PC-3 (cell line): Measurements from ENCODE around the gene ZNF627. TPM values are rescaled to one million over a fixed set of nuclear protein-coding genes. Genes with fewer than 3 reads are reported as not detected.

Experiments
- ATAC-seq: fragments of 200-7000 bp; cut with Tn5 transposase; 2 replicates; pipeline ENCODE4 v1.9.1; 2020; ENCODE audit warnings: mild to moderate bottlenecking, moderate library complexity
- BruUV-seq: library from RNA; stranded (reverse); fragments of 400-500 nt; replicated peaks from 2 replicates; lab custom pipeline; 2021; lab: Mats Ljungman, UMichigan
- CTCF ChIA-PET: fragments of 300-600 bp; sonication (Branson Sonifier 250); formaldehyde crosslinking; loops from one replicate; lab custom pipeline; 2022; ENCODE audit warnings: antibody characterized with exemption; lab: Charles Lee
- POLR2A ChIA-PET: fragments of 300-600 bp; sonication (Branson Sonifier 250); formaldehyde crosslinking; loops from one replicate; lab custom pipeline; 2022; ENCODE audit warnings: antibody characterized with exemption; ENCODE audit not compliant: unreplicated experiment; lab: Charles Lee
- DNase-seq: peaks from one replicate; pipeline ENCODE4 v3.0.0-alpha.2; 2015
- H2AFZ ChIP-seq: fragments of 300-600 bp; sonication (generic); 2 replicates; pipeline ENCODE4 v1.6.0; 2016; ENCODE audit warnings: antibody characterized with exemption, low read length
- H3F3A ChIP-seq: fragments of 300-600 bp; sonication (generic); one replicate; pipeline ENCODE4 v1.6.0; 2017; ENCODE audit warnings: antibody characterized with exemption, low read length, control low read depth, mild to moderate bottlenecking; ENCODE audit not compliant: unreplicated experiment
- H3K27ac ChIP-seq: fragments of 300-600 bp; sonication (generic); 2 replicates; pipeline ENCODE4 v1.5.1; 2016; ENCODE audit warnings: mild to moderate bottlenecking, low read length
- H3K27me3 ChIP-seq: fragments of 300-600 bp; sonication (generic); 2 replicates; pipeline ENCODE4 v1.6.1; 2016; ENCODE audit warnings: low read length, mixed read lengths
- H3K36me3 ChIP-seq: fragments of 300-600 bp; sonication (generic); 2 replicates; pipeline ENCODE4 v1.6.1; 2016; ENCODE audit warnings: low read depth, mixed run types, low read length, mixed read lengths
- H3K4me1 ChIP-seq: fragments of 300-600 bp; sonication (generic); 2 replicates; pipeline ENCODE4 v1.5.1; 2016; ENCODE audit warnings: low read length; ENCODE audit not compliant: insufficient read depth
- H3K4me2 ChIP-seq: fragments of 300-600 bp; sonication (generic); 2 replicates; pipeline ENCODE4 v1.6.0; 2016; ENCODE audit warnings: low read length
- H3K4me3 ChIP-seq: fragments of 300-600 bp; sonication (generic); 2 replicates; pipeline ENCODE4 v1.5.1; 2016; ENCODE audit warnings: mild to moderate bottlenecking, low read length, mixed read lengths
- H3K79me2 ChIP-seq: fragments of 300-600 bp; sonication (generic); 2 replicates; pipeline ENCODE4 v1.6.1; 2017; ENCODE audit warnings: low read length, mixed read lengths
- H3K9ac ChIP-seq: fragments of 300-600 bp; sonication (generic); 2 replicates; pipeline ENCODE4 v1.6.0; 2016; ENCODE audit warnings: mild to moderate bottlenecking, low read length
- H3K9me2 ChIP-seq: fragments of 300-600 bp; sonication (generic); replicated peaks from 2 replicates; pipeline ENCODE4 v1.6.1; 2016; ENCODE audit warnings: mixed run types, low read length, mixed read lengths
- H3K9me3 ChIP-seq: fragments of 300-600 bp; sonication (generic); 2 replicates; pipeline ENCODE4 v1.6.1; 2016; ENCODE audit warnings: low read length, mixed read lengths
- H4K20me1 ChIP-seq: fragments of 300-600 bp; sonication (generic); 2 replicates; pipeline ENCODE4 v1.6.1; 2016; ENCODE audit warnings: low read length, mixed read lengths
- EZH2 ChIP-seq: fragments of 300-600 bp; sonication (generic); IDR thresholded peaks from one replicate; pipeline ENCODE4 v1.6.1; 2017; ENCODE audit warnings: antibody characterized with exemption, mild to moderate bottlenecking, low read length; ENCODE audit not compliant: unreplicated experiment
- EZH2phosphoT487 ChIP-seq: fragments of 300-600 bp; sonication (generic); IDR thresholded peaks from 2 replicates; pipeline ENCODE4 v1.6.1; 2018; ENCODE audit warnings: mild to moderate bottlenecking, antibody characterized with exemption, low read length, borderline replicate concordance
- intact Hi-C: fragments of 100-400 bp; cut with micrococcal nuclease; formaldehyde crosslinking; loops from 2 replicates; pipeline ENCODE4 v1.9.0; 2023
- total RNA-seq: library from RNA; depleted of rRNA; stranded (reverse); fragments of >200 nt; gene quantifications from 2 replicates; pipeline ENCODE4 v1.2.3, GENCODE V29; 2014
- TF ChIP-seq, protein P1 (sequence below): fragments of 300-600 bp; sonication (generic); conservative IDR thresholded peaks from 2 replicates; pipeline ENCODE4 v1.5.1; 2017; ENCODE audit warnings: antibody characterized with exemption, low read depth, mild to moderate bottlenecking, low read length

ZNF627 gene
- total RNA-seq, 1 experiment from 2014 or later, result 14.2 TPM

DNA sequence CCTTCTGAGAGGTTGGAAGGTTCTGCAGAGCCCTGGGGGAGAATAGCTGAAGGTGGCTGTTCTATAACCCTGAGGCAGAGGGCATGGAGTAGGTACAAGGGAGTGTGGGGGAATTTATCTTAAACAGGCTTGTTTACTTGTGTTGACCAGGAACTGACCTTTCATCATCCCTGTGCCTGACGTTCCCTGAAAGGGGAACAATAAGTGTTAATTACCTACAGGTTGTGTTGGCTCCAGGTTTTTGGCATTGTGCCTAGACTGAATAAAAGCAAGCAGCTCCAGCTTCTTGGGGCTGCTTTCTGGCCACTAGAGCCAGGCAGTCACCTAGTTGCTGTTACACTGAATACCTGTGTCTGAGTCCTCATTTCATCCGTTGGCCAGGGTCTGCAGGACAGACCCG is 60.0 kb downstream of the ZNF627 start:
- H4K20me1 ChIP-seq, result no peaks in the 10 kb centered on the region
- no peaks in the 10 kb centered on the region for H3K27me3 ChIP-seq
- H3K9me2 ChIP-seq, result no peaks in the 10 kb centered on the region
- no peak overlapping the region for H2AFZ ChIP-seq
- no TSS peak for BruUV-seq
- CTCF ChIA-PET, result no interaction called here
- no peaks in the 10 kb centered on the region for H3K4me1 ChIP-seq
- H3K4me2 ChIP-seq, result no peak overlapping the region
- no peaks in the 10 kb centered on the region for H3K79me2 ChIP-seq
- H3F3A ChIP-seq, result no peaks in the 10 kb centered on the region
- H3K9ac ChIP-seq, result no peak overlapping the region
- intact Hi-C loops, result no loop called here
- ATAC-seq, result no peak
- TF ChIP-seq EZH2phosphoT487 (no peak), EZH2 (no peak)
- TF ChIP-seq, protein P1, sequence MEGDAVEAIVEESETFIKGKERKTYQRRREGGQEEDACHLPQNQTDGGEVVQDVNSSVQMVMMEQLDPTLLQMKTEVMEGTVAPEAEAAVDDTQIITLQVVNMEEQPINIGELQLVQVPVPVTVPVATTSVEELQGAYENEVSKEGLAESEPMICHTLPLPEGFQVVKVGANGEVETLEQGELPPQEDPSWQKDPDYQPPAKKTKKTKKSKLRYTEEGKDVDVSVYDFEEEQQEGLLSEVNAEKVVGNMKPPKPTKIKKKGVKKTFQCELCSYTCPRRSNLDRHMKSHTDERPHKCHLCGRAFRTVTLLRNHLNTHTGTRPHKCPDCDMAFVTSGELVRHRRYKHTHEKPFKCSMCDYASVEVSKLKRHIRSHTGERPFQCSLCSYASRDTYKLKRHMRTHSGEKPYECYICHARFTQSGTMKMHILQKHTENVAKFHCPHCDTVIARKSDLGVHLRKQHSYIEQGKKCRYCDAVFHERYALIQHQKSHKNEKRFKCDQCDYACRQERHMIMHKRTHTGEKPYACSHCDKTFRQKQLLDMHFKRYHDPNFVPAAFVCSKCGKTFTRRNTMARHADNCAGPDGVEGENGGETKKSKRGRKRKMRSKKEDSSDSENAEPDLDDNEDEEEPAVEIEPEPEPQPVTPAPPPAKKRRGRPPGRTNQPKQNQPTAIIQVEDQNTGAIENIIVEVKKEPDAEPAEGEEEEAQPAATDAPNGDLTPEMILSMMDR, result no peak
- H3K36me3 ChIP-seq, result peaks cover 33% of the 10 kb centered on the region
- peaks cover 13% of the 10 kb centered on the region for H3K9me3 ChIP-seq
- no peak for DNase-seq
- POLR2A ChIA-PET, result no interaction called here
- H3K27ac ChIP-seq, result no peak overlapping the region
- no peak overlapping the region for H3K4me3 ChIP-seq

DNA sequence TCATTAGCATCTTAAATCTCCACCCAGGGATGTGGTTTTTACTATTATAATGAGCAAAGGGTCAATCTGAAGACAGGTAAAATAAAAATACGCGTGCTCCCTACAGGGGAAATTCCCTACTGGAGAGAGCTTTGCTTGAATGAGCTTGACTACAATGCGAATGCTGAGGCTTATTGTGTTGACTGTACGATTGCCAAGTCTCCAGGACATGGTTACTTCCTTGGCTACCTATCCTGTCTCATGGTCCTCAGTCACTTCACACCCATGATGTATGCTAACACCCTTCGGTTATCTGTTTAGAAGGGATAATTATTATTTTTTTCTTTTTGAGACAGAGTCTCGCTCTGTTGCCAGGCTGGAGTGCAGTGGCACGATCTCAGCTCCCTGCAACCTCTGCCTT is 61.7 kb downstream of the ZNF627 start:
- ATAC-seq, result no peak
- Histone ChIP-seq H3K9me2 (no peaks in the 10 kb centered on the region), H3K4me1 (no peaks in the 10 kb centered on the region), H3F3A (no peaks in the 10 kb centered on the region), H3K27me3 (no peaks in the 10 kb centered on the region), H3K36me3 (peaks cover 18% of the 10 kb centered on the region), H3K9me3 (no peaks in the 10 kb centered on the region), H3K4me2 (no peak overlapping the region), H3K79me2 (no peaks in the 10 kb centered on the region), H3K4me3 (no peak overlapping the region), H4K20me1 (no peaks in the 10 kb centered on the region), H2AFZ (no peak overlapping the region), H3K9ac (no peak overlapping the region), H3K27ac (no peak overlapping the region)
- intact Hi-C loops, result loop anchor here (1.0 kb wide), 1 partner anchor 126 kb away; no protein-coding TSS in a partner anchor
- no peak for DNase-seq
- BruUV-seq, result no TSS peak
- TF ChIP-seq, protein P1, result no peak
- no peak for TF ChIP-seq EZH2phosphoT487
- TF ChIP-seq EZH2, result no peak
- ChIA-PET CTCF (no interaction called here), POLR2A (no interaction called here)

DNA sequence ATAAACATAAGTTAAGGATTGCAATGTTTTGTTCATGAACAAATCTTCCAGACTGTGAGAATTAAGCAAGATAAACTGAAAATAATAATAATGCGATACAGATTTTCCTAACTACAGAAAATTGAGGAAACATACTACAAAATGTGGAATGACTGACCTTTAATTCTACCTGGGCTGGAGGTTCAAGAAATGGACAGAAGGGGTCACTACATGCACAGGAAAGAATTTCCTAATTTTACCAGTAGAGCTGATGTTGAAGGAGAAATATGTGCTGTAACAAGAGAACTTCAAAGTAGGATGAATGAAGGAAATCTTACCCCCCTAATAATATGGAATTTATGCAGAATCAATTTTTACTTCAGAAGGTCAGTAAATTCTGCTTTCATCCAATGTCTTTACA is 62.3 kb downstream of the ZNF627 start:
- TF ChIP-seq, protein P1, result peak; percentile 75
- TF ChIP-seq EZH2, result no peak
- no peak for TF ChIP-seq EZH2phosphoT487
- no peak overlapping the region for H3K4me3 ChIP-seq
- BruUV-seq, result no TSS peak
- ChIA-PET CTCF (interaction anchor here (0.6 kb wide), 1 partner anchor 329 kb away, joined by 3 read pairs; no protein-coding TSS in a partner anchor), POLR2A (no interaction called here)
- H4K20me1 ChIP-seq, result no peaks in the 10 kb centered on the region
- H3K9ac ChIP-seq, result no peak overlapping the region
- H3K9me3 ChIP-seq, result no peaks in the 10 kb centered on the region
- H3F3A ChIP-seq, result no peaks in the 10 kb centered on the region
- H3K4me1 ChIP-seq, result no peaks in the 10 kb centered on the region
- no peaks in the 10 kb centered on the region for H3K79me2 ChIP-seq
- no peak overlapping the region for H3K4me2 ChIP-seq
- intact Hi-C loops, result loop anchor here (1.0 kb wide), 1 partner anchor 126 kb away; no protein-coding TSS in a partner anchor
- peaks cover 12% of the 10 kb centered on the region for H3K36me3 ChIP-seq
- H3K9me2 ChIP-seq, result no peaks in the 10 kb centered on the region
- H3K27me3 ChIP-seq, result no peaks in the 10 kb centered on the region
- DNase-seq, result peak; percentile 55
- no peak overlapping the region for H2AFZ ChIP-seq
- ATAC-seq, result no peak
- no peak overlapping the region for H3K27ac ChIP-seq
